ENCODE data around the gene SPAG4.

SPAG4 gene

GRCh38 chr20:35615667-35616464, at the start of gene SPAG4:
Gene SPAG4, plus strand, starts transcription at chr20:35615829. Its CDS starts 175 bp downstream, at chr20:35616004.
- DNase-seq, result peak; percentile 100
- H3K4me1 Mint-ChIP-seq (ENCODE audit: low read depth), result peaks cover 50% of the 10 kb centered on the region
- no peaks in the 10 kb centered on the region for H3K27me3 Mint-ChIP-seq
- H3K36me3 Mint-ChIP-seq (ENCODE audit: low read depth), result no peaks in the 10 kb centered on the region
- no peaks in the 10 kb centered on the region for H3K9me3 Mint-ChIP-seq
- H3K27ac Mint-ChIP-seq, result peak within 1 kb of the TSS; percentile 93
- H3K4me3 Mint-ChIP-seq, result peak within 1 kb of the TSS; percentile 83

- Mint-ChIP-seq H3K9me3 (peaks cover 6% of the 10 kb centered on the region), H3K4me3 (no peak overlapping the region), H3K27ac (no peak overlapping the region), H3K27me3 (no peaks in the 10 kb centered on the region), H3K4me1 (ENCODE audit: low read depth) (no peaks in the 10 kb centered on the region), H3K36me3 (ENCODE audit: low read depth) (no peaks in the 10 kb centered on the region)
- DNase-seq, result no peak
Measured at GRCh38 chr20:35568645-35569044, 47.0 kb upstream of the SPAG4 start.

GRCh38 chr20:35571555-35571954, 44.1 kb upstream of the SPAG4 start:
- no peaks in the 10 kb centered on the region for H3K4me1 Mint-ChIP-seq (ENCODE audit: low read depth)
- no peaks in the 10 kb centered on the region for H3K36me3 Mint-ChIP-seq (ENCODE audit: low read depth)
- H3K27ac Mint-ChIP-seq, result no peak overlapping the region
- peaks cover 6% of the 10 kb centered on the region for H3K9me3 Mint-ChIP-seq
- no peak for DNase-seq
- no peaks in the 10 kb centered on the region for H3K27me3 Mint-ChIP-seq
- no peak overlapping the region for H3K4me3 Mint-ChIP-seq

- H3K27ac Mint-ChIP-seq, result no peak overlapping the region
- no peaks in the 10 kb centered on the region for H3K27me3 Mint-ChIP-seq
- H3K9me3 Mint-ChIP-seq, result peaks cover 6% of the 10 kb centered on the region
- H3K4me3 Mint-ChIP-seq, result no peak overlapping the region
- no peaks in the 10 kb centered on the region for H3K36me3 Mint-ChIP-seq (ENCODE audit: low read depth)
- H3K4me1 Mint-ChIP-seq (ENCODE audit: low read depth), result no peaks in the 10 kb centered on the region
- no peak for DNase-seq
Measured at GRCh38 chr20:35572838-35573237, 42.8 kb upstream of the SPAG4 start.

- peaks cover 6% of the 10 kb centered on the region for H3K9me3 Mint-ChIP-seq
- H3K27me3 Mint-ChIP-seq, result no peaks in the 10 kb centered on the region
- no peak overlapping the region for H3K4me3 Mint-ChIP-seq
- no peaks in the 10 kb centered on the region for H3K36me3 Mint-ChIP-seq (ENCODE audit: low read depth)
- DNase-seq, result no peak
- no peak overlapping the region for H3K27ac Mint-ChIP-seq
- no peaks in the 10 kb centered on the region for H3K4me1 Mint-ChIP-seq (ENCODE audit: low read depth)
Measured at GRCh38 chr20:35575958-35576357, 39.7 kb upstream of the SPAG4 start.

- Mint-ChIP-seq H3K4me3 (no peak overlapping the region), H3K27ac (no peak overlapping the region), H3K9me3 (peaks cover 6% of the 10 kb centered on the region), H3K36me3 (ENCODE audit: low read depth) (no peaks in the 10 kb centered on the region), H3K27me3 (no peaks in the 10 kb centered on the region), H3K4me1 (ENCODE audit: low read depth) (no peaks in the 10 kb centered on the region)
- no peak for DNase-seq
Measured at GRCh38 chr20:35576816-35577215, 38.8 kb upstream of the SPAG4 start.

GRCh38 chr20:35578469-35578868, 37.2 kb upstream of the SPAG4 start:
- no peaks in the 10 kb centered on the region for H3K36me3 Mint-ChIP-seq (ENCODE audit: low read depth)
- H3K27ac Mint-ChIP-seq, result no peak overlapping the region
- H3K4me3 Mint-ChIP-seq, result no peak overlapping the region
- no peaks in the 10 kb centered on the region for H3K4me1 Mint-ChIP-seq (ENCODE audit: low read depth)
- no peak for DNase-seq
- no peaks in the 10 kb centered on the region for H3K9me3 Mint-ChIP-seq
- no peaks in the 10 kb centered on the region for H3K27me3 Mint-ChIP-seq

GRCh38 chr20:35579196-35579595, 36.4 kb upstream of the SPAG4 start:
- Mint-ChIP-seq H3K36me3 (ENCODE audit: low read depth) (no peaks in the 10 kb centered on the region), H3K27ac (no peak overlapping the region), H3K4me3 (no peak overlapping the region), H3K4me1 (ENCODE audit: low read depth) (no peaks in the 10 kb centered on the region), H3K9me3 (no peaks in the 10 kb centered on the region), H3K27me3 (no peaks in the 10 kb centered on the region)
- DNase-seq, result no peak

- Mint-ChIP-seq H3K27ac (no peak overlapping the region), H3K4me1 (ENCODE audit: low read depth) (no peaks in the 10 kb centered on the region), H3K4me3 (no peak overlapping the region), H3K27me3 (no peaks in the 10 kb centered on the region), H3K36me3 (ENCODE audit: low read depth) (no peaks in the 10 kb centered on the region), H3K9me3 (no peaks in the 10 kb centered on the region)
- DNase-seq, result no peak
Measured at GRCh38 chr20:35582131-35582530, 33.5 kb upstream of the SPAG4 start.

GRCh38 chr20:35582741-35583404, 32.8 kb upstream of the SPAG4 start:
- Mint-ChIP-seq H3K36me3 (ENCODE audit: low read depth) (no peaks in the 10 kb centered on the region), H3K4me3 (no peak overlapping the region), H3K9me3 (no peaks in the 10 kb centered on the region), H3K27ac (no peak overlapping the region), H3K27me3 (no peaks in the 10 kb centered on the region), H3K4me1 (ENCODE audit: low read depth) (no peaks in the 10 kb centered on the region)
- no peak for DNase-seq

GRCh38 chr20:35583636-35584560, 31.7 kb upstream of the SPAG4 start:
- Mint-ChIP-seq H3K9me3 (no peaks in the 10 kb centered on the region), H3K27me3 (no peaks in the 10 kb centered on the region), H3K36me3 (ENCODE audit: low read depth) (no peaks in the 10 kb centered on the region), H3K27ac (no peak overlapping the region), H3K4me1 (ENCODE audit: low read depth) (no peaks in the 10 kb centered on the region), H3K4me3 (no peak overlapping the region)
- no peak for DNase-seq

- Mint-ChIP-seq H3K27me3 (no peaks in the 10 kb centered on the region), H3K4me1 (ENCODE audit: low read depth) (peaks cover 1% of the 10 kb centered on the region), H3K27ac (no peak overlapping the region), H3K4me3 (no peak overlapping the region), H3K9me3 (no peaks in the 10 kb centered on the region), H3K36me3 (ENCODE audit: low read depth) (no peaks in the 10 kb centered on the region)
- no peak for DNase-seq
Measured at GRCh38 chr20:35586751-35587425, 28.7 kb upstream of the SPAG4 start.

GRCh38 chr20:35587436-35587835, 28.2 kb upstream of the SPAG4 start:
- no peaks in the 10 kb centered on the region for H3K9me3 Mint-ChIP-seq
- no peak for DNase-seq
- H3K4me3 Mint-ChIP-seq, result no peak overlapping the region
- no peak overlapping the region for H3K27ac Mint-ChIP-seq
- peaks cover 1% of the 10 kb centered on the region for H3K4me1 Mint-ChIP-seq (ENCODE audit: low read depth)
- no peaks in the 10 kb centered on the region for H3K36me3 Mint-ChIP-seq (ENCODE audit: low read depth)
- H3K27me3 Mint-ChIP-seq, result no peaks in the 10 kb centered on the region

GRCh38 chr20:35588397-35588796, 27.2 kb upstream of the SPAG4 start:
- no peak overlapping the region for H3K4me3 Mint-ChIP-seq
- DNase-seq, result no peak
- H3K9me3 Mint-ChIP-seq, result no peaks in the 10 kb centered on the region
- no peaks in the 10 kb centered on the region for H3K27me3 Mint-ChIP-seq
- no peaks in the 10 kb centered on the region for H3K36me3 Mint-ChIP-seq (ENCODE audit: low read depth)
- H3K27ac Mint-ChIP-seq, result no peak overlapping the region
- H3K4me1 Mint-ChIP-seq (ENCODE audit: low read depth), result peaks cover 1% of the 10 kb centered on the region

Measured in activated T-cell treated with anti-CD3 and anti-CD28 coated beads, Interleukin-2, amount 50 U/mL, for 24 hours (primary cell).